ENCODE measurements around the gene DNAJC5G. TPM values are rescaled to one million over a fixed set of nuclear protein-coding genes. Genes with fewer than 3 reads are reported as not detected.

Gene DNAJC5G
- total RNA-seq, result not detected

- DNase-seq (ENCODE audit: low spot score), result no peak
These were observed at the start of gene DNAJC5G for GRCh38 chr2:27275211-27276150. DNAJC5G (plus strand) TSS chr2:27275433; CDS start chr2:27276729, 1,296 bp downstream.

GRCh38 chr2:27225526-27225925 lies 49.7 kb upstream of the DNAJC5G start:
- peak; percentile 39 for DNase-seq (ENCODE audit: low spot score)

GRCh38 chr2:27227501-27227900 lies 47.7 kb upstream of the DNAJC5G start:
- DNase-seq (ENCODE audit: low spot score), result no peak

GRCh38 chr2:27231921-27232320 lies 43.3 kb upstream of the DNAJC5G start:
- DNase-seq (ENCODE audit: low spot score), result no peak

- no peak for DNase-seq (ENCODE audit: low spot score)
These were observed 41.9 kb upstream of the DNAJC5G start for GRCh38 chr2:27233341-27233740.

GRCh38 chr2:27236136-27236535 lies 39.1 kb upstream of the DNAJC5G start:
- no peak for DNase-seq (ENCODE audit: low spot score)

- DNase-seq (ENCODE audit: low spot score), result no peak
These were observed 38.6 kb upstream of the DNAJC5G start for GRCh38 chr2:27236626-27237025.

- no peak for DNase-seq (ENCODE audit: low spot score)
These were observed 37.8 kb upstream of the DNAJC5G start for GRCh38 chr2:27237341-27237945.

GRCh38 chr2:27238976-27239375 lies 36.3 kb upstream of the DNAJC5G start:
- no peak for DNase-seq (ENCODE audit: low spot score)

- no peak for DNase-seq (ENCODE audit: low spot score)
These were observed 34.8 kb upstream of the DNAJC5G start for GRCh38 chr2:27240406-27240805.

- no peak for DNase-seq (ENCODE audit: low spot score)
These were observed 33.2 kb upstream of the DNAJC5G start for GRCh38 chr2:27241761-27242613.

- DNase-seq (ENCODE audit: low spot score), result no peak
These were observed 32.6 kb upstream of the DNAJC5G start for GRCh38 chr2:27242614-27242951.

- DNase-seq (ENCODE audit: low spot score), result no peak
These were observed 31.7 kb upstream of the DNAJC5G start for GRCh38 chr2:27243391-27244130.

GRCh38 chr2:27245116-27245515 lies 30.1 kb upstream of the DNAJC5G start:
- no peak for DNase-seq (ENCODE audit: low spot score)

- no peak for DNase-seq (ENCODE audit: low spot score)
These were observed 29.6 kb upstream of the DNAJC5G start for GRCh38 chr2:27245626-27246025.

- no peak for DNase-seq (ENCODE audit: low spot score)
These were observed 27.3 kb upstream of the DNAJC5G start for GRCh38 chr2:27247893-27248292.

GRCh38 chr2:27249159-27249890 lies 25.9 kb upstream of the DNAJC5G start:
- no peak for DNase-seq (ENCODE audit: low spot score)

GRCh38 chr2:27249891-27250651 lies 25.2 kb upstream of the DNAJC5G start:
- DNase-seq (ENCODE audit: low spot score), result no peak

- no peak for DNase-seq (ENCODE audit: low spot score)
These were observed 24.4 kb upstream of the DNAJC5G start for GRCh38 chr2:27250652-27251379.

All from ureter (tissue), 1 donor.